Cardiac muscle cell (in vitro differentiated cells and primary cell): Measurements from ENCODE around the gene CDH3. TPM values are rescaled to one million over a fixed set of nuclear protein-coding genes. Genes with fewer than 3 reads are reported as not detected.

Source experiments
- DNase-seq, 2 donors: peaks; one replicate each; pipeline versions ENCODE4 v3.0.0 to v3.0.0-alpha.2; 2010 to 2017; ENCODE audit warnings: low read depth in 1 of 2, low spot score in 1 of 2
- H3K27ac ChIP-seq: fragments of 200-600 bp; sonication (generic); 2 replicates; pipeline ENCODE4 v1.5.1; 2016
- H3K27me3 ChIP-seq: fragments of 200-600 bp; sonication (generic); 2 replicates; pipeline ENCODE4 v1.6.0; 2016; ENCODE audit warnings: control low read depth
- H3K36me3 ChIP-seq: fragments of 200-600 bp; sonication (generic); 2 replicates; pipeline ENCODE4 v1.5.1; 2016; ENCODE audit warnings: control low read depth
- H3K4me1 ChIP-seq: fragments of 200-600 bp; sonication (generic); 2 replicates; pipeline ENCODE4 v1.8.1; 2017; ENCODE audit warnings: low read depth, mild to moderate bottlenecking, mixed run types
- H3K4me3 ChIP-seq: fragments of 200-600 bp; sonication (generic); 2 replicates; pipeline ENCODE4 v1.5.1; 2016; ENCODE audit warnings: mild to moderate bottlenecking
- H3K9me3 ChIP-seq: fragments of 200-600 bp; sonication (generic); 2 replicates; pipeline ENCODE4 v1.5.1; 2017; ENCODE audit warnings: low read depth, mild to moderate bottlenecking, control low read depth
- polyA plus RNA-seq: library from polyadenylated mRNA; unstranded; fragments of >200 nt; fragmentation: Nextera tagmentation; extraction: Ambion mirVana; gene quantifications from 2 replicates; pipeline ENCODE4 v1.2.1, GENCODE V29; 2016
- total RNA-seq: library from RNA; depleted of rRNA; stranded (reverse); fragments of >200 nt; gene quantifications from 2 replicates; pipeline ENCODE4 v1.2.3, GENCODE V29; 2016
- TF ChIP-seq, protein P1 (sequence below): IDR thresholded peaks from 2 replicates; pipeline ENCODE4 v1.5.1; 2012; ENCODE audit warnings: low read depth, mild to moderate bottlenecking, low read length

CDH3 gene
- total and polyA plus RNA-seq, 2 experiments from 2014 or later = 115 to 342 TPM

DNA sequence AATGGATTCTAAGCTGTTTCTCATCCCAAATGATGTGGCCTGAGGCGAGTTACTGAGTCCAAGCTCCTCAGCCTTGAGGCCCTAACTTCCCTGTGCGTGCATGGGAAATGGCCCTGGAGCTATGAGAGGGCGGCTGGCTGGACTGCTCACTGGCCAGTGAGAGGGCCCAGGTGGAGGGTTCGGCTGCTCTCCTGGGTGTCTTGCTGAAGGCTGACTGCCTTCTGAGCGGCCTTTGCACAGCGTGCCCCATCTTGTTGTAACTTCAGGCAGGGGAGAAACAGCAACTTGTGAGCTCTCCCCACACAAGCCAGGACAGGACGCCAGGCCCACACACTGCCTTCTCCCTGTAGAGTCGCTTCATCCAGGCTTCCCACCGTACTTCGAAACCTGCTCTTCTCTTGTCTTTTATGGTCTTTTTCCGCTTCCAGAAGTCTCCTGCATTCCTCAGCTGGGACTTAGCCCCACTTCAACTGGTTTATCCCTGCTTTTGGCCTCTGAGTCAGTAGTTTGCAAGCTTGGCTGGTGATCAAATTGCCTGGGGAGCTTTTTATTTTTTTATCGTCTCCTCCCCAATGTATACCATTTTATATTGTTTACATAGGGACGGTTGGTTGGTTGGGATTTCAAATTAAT, 13.3 kb downstream of the CDH3 start:
- no peaks in the 10 kb centered on the region for H3K36me3 ChIP-seq
- no peaks in the 10 kb centered on the region for H3K27me3 ChIP-seq
- peak; percentile 32 to 60 for DNase-seq
- TF ChIP-seq, protein P1, sequence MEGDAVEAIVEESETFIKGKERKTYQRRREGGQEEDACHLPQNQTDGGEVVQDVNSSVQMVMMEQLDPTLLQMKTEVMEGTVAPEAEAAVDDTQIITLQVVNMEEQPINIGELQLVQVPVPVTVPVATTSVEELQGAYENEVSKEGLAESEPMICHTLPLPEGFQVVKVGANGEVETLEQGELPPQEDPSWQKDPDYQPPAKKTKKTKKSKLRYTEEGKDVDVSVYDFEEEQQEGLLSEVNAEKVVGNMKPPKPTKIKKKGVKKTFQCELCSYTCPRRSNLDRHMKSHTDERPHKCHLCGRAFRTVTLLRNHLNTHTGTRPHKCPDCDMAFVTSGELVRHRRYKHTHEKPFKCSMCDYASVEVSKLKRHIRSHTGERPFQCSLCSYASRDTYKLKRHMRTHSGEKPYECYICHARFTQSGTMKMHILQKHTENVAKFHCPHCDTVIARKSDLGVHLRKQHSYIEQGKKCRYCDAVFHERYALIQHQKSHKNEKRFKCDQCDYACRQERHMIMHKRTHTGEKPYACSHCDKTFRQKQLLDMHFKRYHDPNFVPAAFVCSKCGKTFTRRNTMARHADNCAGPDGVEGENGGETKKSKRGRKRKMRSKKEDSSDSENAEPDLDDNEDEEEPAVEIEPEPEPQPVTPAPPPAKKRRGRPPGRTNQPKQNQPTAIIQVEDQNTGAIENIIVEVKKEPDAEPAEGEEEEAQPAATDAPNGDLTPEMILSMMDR = no peak
- no peaks in the 10 kb centered on the region for H3K9me3 ChIP-seq
- H3K4me1 ChIP-seq = peaks cover 41% of the 10 kb centered on the region
- no peak overlapping the region for H3K4me3 ChIP-seq
- H3K27ac ChIP-seq = peak overlapping the region; percentile 94

DNA sequence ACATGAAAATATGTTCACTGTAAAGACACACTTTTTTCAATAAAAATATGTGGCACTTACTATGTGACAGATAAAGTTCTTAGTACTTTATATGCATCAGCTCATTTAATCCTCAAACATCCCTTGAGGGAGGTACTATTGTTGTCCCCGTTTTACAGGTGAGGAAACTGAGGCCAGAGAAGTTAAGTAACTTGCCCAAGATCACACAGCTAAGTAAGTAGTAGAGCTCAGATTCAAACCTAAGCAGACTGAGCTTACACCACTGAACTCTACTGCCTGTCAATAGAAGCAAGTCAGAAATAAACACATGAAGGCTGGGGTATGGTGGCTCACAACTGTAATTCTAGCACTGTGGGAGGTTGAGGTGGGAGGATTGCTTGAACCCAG, 13.9 kb downstream of the CDH3 start:
- no peaks in the 10 kb centered on the region for H3K9me3 ChIP-seq
- no peaks in the 10 kb centered on the region for H3K27me3 ChIP-seq
- H3K4me3 ChIP-seq = no peak overlapping the region
- H3K36me3 ChIP-seq = no peaks in the 10 kb centered on the region
- no peak for DNase-seq
- TF ChIP-seq, protein P1 = no peak
- peak overlapping the region; percentile 94 for H3K27ac ChIP-seq
- peaks cover 46% of the 10 kb centered on the region for H3K4me1 ChIP-seq

DNA sequence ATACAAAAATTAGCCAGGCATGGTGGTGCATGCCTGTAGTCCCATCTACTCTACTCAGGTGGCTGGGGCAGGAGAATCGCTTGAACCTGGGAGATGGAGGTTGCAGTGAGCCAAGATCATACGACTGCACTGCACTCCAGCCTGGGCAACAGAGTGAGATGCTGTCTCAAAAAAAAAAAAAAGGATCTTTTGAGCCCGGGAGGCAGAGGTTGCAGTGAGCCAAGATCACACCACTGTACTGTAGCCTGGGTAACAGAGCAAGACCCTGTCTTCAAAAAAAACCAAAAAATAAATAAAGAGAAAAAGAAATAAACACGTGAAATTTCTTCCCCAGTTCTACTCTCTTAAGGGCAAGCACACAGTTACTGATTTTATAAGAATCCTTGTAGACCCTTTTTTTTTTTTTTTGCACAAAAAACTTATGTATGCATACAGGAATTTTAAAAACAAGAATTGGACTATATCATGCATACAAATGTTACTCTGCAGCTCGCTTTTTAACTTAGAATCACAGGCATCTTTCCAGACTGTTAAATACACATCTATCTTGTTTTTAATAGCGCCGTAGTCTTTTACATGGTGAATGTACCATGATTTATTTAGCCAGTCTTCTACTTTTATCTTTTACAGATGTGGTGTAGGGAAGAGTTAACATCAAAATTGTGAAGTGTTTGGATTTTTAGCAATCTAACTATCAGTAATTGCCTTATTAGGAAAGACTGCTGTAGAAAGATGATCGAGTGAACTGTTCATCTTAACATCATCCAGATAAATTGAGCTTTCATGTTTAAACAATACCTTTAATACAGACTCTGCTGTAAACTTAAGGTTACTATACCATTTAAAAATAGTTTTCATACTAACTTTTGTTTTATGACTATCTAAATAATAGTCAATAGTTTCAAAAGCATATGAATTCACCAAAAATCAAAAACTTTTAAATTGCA, 14.6 kb downstream of the CDH3 start:
- TF ChIP-seq, protein P1 = no peak
- H3K27ac ChIP-seq = peak overlapping the region; percentile 94

DNA sequence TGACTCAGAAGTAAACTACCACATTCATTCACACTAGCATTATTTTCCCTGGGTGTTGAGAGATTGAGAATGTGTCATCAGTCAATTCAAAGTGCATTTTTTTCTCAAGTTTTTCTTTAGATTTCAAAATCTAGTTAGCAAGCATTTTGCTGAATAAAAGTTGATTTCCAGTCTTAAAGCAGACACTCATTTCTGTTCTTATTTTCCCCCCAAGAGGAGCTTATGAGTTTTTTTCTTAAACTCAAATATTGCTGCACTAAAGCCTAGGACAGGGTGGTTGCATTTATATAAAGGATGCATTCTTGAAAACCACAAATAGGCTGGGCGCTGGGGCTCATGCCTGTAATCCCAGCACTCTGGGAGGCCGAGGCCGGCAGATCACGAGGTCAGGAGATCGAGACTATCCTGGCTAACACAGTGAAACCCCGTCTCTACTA, 15.3 kb downstream of the CDH3 start:
- Histone ChIP-seq H3K27me3 (no peaks in the 10 kb centered on the region), H3K4me1 (peaks cover 55% of the 10 kb centered on the region), H3K36me3 (no peaks in the 10 kb centered on the region), H3K27ac (peak overlapping the region; percentile 94), H3K9me3 (no peaks in the 10 kb centered on the region), H3K4me3 (no peak overlapping the region)
- TF ChIP-seq, protein P1 = no peak
- no peak for DNase-seq

More for the DNA sequence above, 14.6 kb downstream of the CDH3 start:
- Histone ChIP-seq H3K4me3 (no peak overlapping the region), H3K27me3 (no peaks in the 10 kb centered on the region), H3K4me1 (peaks cover 53% of the 10 kb centered on the region), H3K36me3 (no peaks in the 10 kb centered on the region), H3K9me3 (no peaks in the 10 kb centered on the region)
- DNase-seq = no peak

DNA sequence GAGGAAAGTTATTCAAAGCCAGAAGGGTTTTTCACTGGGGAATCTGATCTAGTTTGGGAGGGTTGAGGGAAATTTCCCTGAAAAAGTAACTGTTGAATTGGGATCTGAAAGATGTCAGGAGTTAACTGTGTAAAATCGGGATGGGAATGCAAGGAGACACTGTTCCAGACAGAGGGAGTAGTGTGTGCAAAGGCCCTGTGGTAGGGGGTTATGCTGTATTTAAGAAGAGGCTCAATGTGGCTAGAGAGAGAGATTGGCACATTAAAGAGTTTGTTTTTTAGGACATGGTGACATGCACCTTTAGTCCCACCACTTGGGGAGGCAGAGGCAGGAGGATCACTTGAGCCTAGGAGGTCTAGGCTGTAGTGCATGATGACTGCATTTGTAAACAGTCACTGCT, 16.9 kb downstream of the CDH3 start:
- TF ChIP-seq, protein P1 = no peak
- Histone ChIP-seq H3K27me3 (no peaks in the 10 kb centered on the region), H3K27ac (no peak overlapping the region), H3K4me1 (peaks cover 52% of the 10 kb centered on the region), H3K9me3 (no peaks in the 10 kb centered on the region), H3K36me3 (no peaks in the 10 kb centered on the region), H3K4me3 (no peak overlapping the region)
- DNase-seq = no peak
